BJ (cell line): ENCODE data around the gene SMR3A. TPM values are rescaled to one million over a fixed set of nuclear protein-coding genes. Genes with fewer than 3 reads are reported as not detected.

ENCODE experiments used
- CTCF ChIA-PET: fragments of 350-600 bp; formaldehyde crosslinking; extraction: SDS; loops from one replicate; lab custom pipeline; 2021; ENCODE audit warnings: antibody characterized with exemption, inconsistent platforms; lab: Yijun Ruan, JAX
- POLR2A ChIA-PET: fragments of 300-600 bp; sonication (Branson Sonifier 250); formaldehyde crosslinking; extraction: SDS; loops from one replicate; lab custom pipeline; 2021; ENCODE audit warnings: antibody characterized with exemption; lab: Charles Lee
- DNase-seq: peaks from one replicate; pipeline ENCODE4 v3.0.0-alpha.2; 2011; ENCODE audit warnings: low read depth
- H3K27me3 ChIP-seq: 2 replicates; pipeline ENCODE4 v1.6.0; 2011; ENCODE audit warnings: low read length; ENCODE audit not compliant: control insufficient read depth, insufficient read depth
- H3K36me3 ChIP-seq: 2 replicates; pipeline ENCODE4 v1.5.1; 2011; ENCODE audit warnings: low read length; ENCODE audit not compliant: control insufficient read depth, insufficient read depth
- H3K4me3 ChIP-seq: 2 replicates; pipeline ENCODE4 v1.5.1; 2011; ENCODE audit warnings: low read depth, mild to moderate bottlenecking, control low read depth, low read length
- CTCF ChIP-seq: IDR thresholded peaks from 2 replicates; pipeline ENCODE4 v1.5.1; 2011; ENCODE audit warnings: low read depth, mild to moderate bottlenecking, control low read depth, inconsistent platforms, low read length, moderate library complexity; ENCODE audit not compliant: insufficient read depth
- polyA plus RNA-seq: library from polyadenylated mRNA; depleted of rRNA; stranded (reverse); fragments of >200 nt; gene quantifications from 2 replicates; pipeline ENCODE4 v1.2.3, GENCODE V29; 2011; rRNA removed

SMR3A gene
- polyA plus RNA-seq, 1 experiment = not detected

GRCh38 chr4:70405765-70406164 is 45.2 kb downstream of the SMR3A start:
- CTCF ChIA-PET = no interaction called here
- TF ChIP-seq CTCF = no peak
- no peak for DNase-seq
- POLR2A ChIA-PET = no interaction called here
- H3K27me3 ChIP-seq = no peaks in the 10 kb centered on the region
- H3K4me3 ChIP-seq = no peak overlapping the region
- no peaks in the 10 kb centered on the region for H3K36me3 ChIP-seq

Other genes with a start within 250 kb of the SMR3A start
- not detected in 2 replicates for gene PRR27, start 206.5 kb upstream of the SMR3A start, polyA plus RNA-seq
- not detected in 2 replicates for gene ODAM, start 165.0 kb upstream of the SMR3A start, polyA plus RNA-seq
- gene FDCSP, start 134.6 kb upstream of the SMR3A start, polyA plus RNA-seq = not detected in 2 replicates
- not detected in 2 replicates for gene CSN3, start 118.2 kb upstream of the SMR3A start, polyA plus RNA-seq
- not detected in 2 replicates for gene CABS1, start 25.8 kb upstream of the SMR3A start, polyA plus RNA-seq
- gene SMR3B, start 22.4 kb downstream of the SMR3A start, polyA plus RNA-seq = not detected in 2 replicates
- not detected in 2 replicates for gene OPRPN, start 37.2 kb downstream of the SMR3A start, polyA plus RNA-seq
- gene MUC7, start 111.4 kb downstream of the SMR3A start, polyA plus RNA-seq = not detected in 2 replicates
- gene AMTN, start 157.8 kb downstream of the SMR3A start, polyA plus RNA-seq = not detected in 2 replicates
- gene AMBN, start 231.5 kb downstream of the SMR3A start, polyA plus RNA-seq = not detected in 2 replicates